ENCODE data around the gene CLK2. TPM values are rescaled to one million over a fixed set of nuclear protein-coding genes. Genes with fewer than 3 reads are reported as not detected.

CLK2 gene
- total and polyA plus RNA-seq, 9 of the 15 experiments (the other 6 are each of a cell fraction or from before 2014, with no cell fraction given), result 13.5 to 81.4 (median 39.6) TPM

DNA sequence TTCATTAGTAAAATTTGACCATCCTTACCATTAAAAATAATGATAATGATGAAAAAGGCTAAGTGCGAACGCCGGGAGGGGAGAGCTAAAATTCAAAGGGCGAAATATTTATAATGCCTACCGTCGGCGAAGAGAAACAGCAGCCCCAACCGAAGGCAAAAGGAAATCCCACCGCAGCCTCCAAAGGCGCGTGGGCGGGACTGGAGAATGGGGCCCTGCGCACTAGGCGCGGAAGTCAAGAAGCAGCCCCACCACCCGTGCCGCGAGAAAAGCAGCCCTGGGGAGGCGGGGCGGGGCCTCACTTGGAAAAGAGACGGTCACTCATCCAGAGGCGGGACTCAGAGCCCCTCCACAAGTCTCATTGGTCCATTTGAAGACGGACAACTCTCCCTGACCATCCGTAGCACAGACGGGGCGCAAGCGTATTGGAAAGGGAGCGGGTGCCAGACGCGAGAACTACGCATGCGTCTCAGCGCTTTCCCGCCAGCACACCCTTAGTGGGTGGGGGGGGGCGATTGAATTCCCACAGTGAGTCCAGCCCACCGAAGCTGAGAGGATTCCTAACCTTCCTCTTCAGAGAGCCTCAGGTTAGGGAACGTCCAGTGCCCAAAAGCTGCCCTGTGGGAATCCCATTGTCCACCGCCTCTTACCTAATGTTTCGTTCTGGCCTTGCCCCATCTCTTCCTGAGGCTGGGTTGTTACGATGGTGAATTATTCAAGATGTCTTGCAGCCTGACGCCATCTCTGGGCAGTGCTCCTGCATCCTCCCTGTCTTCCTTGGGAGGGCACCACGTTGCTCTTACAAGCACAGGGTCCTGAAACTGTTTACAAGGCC lies 45.8 kb downstream of the CLK2 start (continued):
- TF ChIP-seq, protein P1, sequence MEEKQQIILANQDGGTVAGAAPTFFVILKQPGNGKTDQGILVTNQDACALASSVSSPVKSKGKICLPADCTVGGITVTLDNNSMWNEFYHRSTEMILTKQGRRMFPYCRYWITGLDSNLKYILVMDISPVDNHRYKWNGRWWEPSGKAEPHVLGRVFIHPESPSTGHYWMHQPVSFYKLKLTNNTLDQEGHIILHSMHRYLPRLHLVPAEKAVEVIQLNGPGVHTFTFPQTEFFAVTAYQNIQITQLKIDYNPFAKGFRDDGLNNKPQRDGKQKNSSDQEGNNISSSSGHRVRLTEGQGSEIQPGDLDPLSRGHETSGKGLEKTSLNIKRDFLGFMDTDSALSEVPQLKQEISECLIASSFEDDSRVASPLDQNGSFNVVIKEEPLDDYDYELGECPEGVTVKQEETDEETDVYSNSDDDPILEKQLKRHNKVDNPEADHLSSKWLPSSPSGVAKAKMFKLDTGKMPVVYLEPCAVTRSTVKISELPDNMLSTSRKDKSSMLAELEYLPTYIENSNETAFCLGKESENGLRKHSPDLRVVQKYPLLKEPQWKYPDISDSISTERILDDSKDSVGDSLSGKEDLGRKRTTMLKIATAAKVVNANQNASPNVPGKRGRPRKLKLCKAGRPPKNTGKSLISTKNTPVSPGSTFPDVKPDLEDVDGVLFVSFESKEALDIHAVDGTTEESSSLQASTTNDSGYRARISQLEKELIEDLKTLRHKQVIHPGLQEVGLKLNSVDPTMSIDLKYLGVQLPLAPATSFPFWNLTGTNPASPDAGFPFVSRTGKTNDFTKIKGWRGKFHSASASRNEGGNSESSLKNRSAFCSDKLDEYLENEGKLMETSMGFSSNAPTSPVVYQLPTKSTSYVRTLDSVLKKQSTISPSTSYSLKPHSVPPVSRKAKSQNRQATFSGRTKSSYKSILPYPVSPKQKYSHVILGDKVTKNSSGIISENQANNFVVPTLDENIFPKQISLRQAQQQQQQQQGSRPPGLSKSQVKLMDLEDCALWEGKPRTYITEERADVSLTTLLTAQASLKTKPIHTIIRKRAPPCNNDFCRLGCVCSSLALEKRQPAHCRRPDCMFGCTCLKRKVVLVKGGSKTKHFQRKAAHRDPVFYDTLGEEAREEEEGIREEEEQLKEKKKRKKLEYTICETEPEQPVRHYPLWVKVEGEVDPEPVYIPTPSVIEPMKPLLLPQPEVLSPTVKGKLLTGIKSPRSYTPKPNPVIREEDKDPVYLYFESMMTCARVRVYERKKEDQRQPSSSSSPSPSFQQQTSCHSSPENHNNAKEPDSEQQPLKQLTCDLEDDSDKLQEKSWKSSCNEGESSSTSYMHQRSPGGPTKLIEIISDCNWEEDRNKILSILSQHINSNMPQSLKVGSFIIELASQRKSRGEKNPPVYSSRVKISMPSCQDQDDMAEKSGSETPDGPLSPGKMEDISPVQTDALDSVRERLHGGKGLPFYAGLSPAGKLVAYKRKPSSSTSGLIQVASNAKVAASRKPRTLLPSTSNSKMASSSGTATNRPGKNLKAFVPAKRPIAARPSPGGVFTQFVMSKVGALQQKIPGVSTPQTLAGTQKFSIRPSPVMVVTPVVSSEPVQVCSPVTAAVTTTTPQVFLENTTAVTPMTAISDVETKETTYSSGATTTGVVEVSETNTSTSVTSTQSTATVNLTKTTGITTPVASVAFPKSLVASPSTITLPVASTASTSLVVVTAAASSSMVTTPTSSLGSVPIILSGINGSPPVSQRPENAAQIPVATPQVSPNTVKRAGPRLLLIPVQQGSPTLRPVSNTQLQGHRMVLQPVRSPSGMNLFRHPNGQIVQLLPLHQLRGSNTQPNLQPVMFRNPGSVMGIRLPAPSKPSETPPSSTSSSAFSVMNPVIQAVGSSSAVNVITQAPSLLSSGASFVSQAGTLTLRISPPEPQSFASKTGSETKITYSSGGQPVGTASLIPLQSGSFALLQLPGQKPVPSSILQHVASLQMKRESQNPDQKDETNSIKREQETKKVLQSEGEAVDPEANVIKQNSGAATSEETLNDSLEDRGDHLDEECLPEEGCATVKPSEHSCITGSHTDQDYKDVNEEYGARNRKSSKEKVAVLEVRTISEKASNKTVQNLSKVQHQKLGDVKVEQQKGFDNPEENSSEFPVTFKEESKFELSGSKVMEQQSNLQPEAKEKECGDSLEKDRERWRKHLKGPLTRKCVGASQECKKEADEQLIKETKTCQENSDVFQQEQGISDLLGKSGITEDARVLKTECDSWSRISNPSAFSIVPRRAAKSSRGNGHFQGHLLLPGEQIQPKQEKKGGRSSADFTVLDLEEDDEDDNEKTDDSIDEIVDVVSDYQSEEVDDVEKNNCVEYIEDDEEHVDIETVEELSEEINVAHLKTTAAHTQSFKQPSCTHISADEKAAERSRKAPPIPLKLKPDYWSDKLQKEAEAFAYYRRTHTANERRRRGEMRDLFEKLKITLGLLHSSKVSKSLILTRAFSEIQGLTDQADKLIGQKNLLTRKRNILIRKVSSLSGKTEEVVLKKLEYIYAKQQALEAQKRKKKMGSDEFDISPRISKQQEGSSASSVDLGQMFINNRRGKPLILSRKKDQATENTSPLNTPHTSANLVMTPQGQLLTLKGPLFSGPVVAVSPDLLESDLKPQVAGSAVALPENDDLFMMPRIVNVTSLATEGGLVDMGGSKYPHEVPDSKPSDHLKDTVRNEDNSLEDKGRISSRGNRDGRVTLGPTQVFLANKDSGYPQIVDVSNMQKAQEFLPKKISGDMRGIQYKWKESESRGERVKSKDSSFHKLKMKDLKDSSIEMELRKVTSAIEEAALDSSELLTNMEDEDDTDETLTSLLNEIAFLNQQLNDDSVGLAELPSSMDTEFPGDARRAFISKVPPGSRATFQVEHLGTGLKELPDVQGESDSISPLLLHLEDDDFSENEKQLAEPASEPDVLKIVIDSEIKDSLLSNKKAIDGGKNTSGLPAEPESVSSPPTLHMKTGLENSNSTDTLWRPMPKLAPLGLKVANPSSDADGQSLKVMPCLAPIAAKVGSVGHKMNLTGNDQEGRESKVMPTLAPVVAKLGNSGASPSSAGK (IDR thresholded peaks at IDR 0.05), result peak; percentile 37
- TF ChIP-seq MEIS2 (IDR thresholded peaks at IDR 0.05; ENCODE audit: partially characterized antibody), result peak; percentile 92
- TF ChIP-seq, protein P2, sequence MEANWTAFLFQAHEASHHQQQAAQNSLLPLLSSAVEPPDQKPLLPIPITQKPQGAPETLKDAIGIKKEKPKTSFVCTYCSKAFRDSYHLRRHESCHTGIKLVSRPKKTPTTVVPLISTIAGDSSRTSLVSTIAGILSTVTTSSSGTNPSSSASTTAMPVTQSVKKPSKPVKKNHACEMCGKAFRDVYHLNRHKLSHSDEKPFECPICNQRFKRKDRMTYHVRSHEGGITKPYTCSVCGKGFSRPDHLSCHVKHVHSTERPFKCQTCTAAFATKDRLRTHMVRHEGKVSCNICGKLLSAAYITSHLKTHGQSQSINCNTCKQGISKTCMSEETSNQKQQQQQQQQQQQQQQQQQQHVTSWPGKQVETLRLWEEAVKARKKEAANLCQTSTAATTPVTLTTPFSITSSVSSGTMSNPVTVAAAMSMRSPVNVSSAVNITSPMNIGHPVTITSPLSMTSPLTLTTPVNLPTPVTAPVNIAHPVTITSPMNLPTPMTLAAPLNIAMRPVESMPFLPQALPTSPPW (CRISPR knock-in tag; IDR thresholded peaks at IDR 0.05), result peak; percentile 86
- no peak for TF ChIP-seq CBX5 (IDR thresholded peaks at IDR 0.05; ENCODE audit: borderline replicate concordance, low read depth)
- TF ChIP-seq SMARCA5 (IDR thresholded peaks at IDR 0.05), result no peak
- peak; percentile 6 to 16; a peak in 1 of 4 replicates for TF ChIP-seq FOXK2 (conservative IDR thresholded peaks at IDR 0.05 in 1 of 2, IDR thresholded peaks at IDR 0.05 in 1 of 2; ENCODE audit: low read depth in 2 of 2)
- TF ChIP-seq, protein P3, sequence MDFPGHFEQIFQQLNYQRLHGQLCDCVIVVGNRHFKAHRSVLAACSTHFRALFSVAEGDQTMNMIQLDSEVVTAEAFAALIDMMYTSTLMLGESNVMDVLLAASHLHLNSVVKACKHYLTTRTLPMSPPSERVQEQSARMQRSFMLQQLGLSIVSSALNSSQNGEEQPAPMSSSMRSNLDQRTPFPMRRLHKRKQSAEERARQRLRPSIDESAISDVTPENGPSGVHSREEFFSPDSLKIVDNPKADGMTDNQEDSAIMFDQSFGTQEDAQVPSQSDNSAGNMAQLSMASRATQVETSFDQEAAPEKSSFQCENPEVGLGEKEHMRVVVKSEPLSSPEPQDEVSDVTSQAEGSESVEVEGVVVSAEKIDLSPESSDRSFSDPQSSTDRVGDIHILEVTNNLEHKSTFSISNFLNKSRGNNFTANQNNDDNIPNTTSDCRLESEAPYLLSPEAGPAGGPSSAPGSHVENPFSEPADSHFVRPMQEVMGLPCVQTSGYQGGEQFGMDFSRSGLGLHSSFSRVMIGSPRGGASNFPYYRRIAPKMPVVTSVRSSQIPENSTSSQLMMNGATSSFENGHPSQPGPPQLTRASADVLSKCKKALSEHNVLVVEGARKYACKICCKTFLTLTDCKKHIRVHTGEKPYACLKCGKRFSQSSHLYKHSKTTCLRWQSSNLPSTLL (IDR thresholded peaks at IDR 0.05), result no peak
- no peak for TF ChIP-seq IFI16 (CRISPR knock-in tag; IDR thresholded peaks at IDR 0.05)
- TF ChIP-seq, protein P4, sequence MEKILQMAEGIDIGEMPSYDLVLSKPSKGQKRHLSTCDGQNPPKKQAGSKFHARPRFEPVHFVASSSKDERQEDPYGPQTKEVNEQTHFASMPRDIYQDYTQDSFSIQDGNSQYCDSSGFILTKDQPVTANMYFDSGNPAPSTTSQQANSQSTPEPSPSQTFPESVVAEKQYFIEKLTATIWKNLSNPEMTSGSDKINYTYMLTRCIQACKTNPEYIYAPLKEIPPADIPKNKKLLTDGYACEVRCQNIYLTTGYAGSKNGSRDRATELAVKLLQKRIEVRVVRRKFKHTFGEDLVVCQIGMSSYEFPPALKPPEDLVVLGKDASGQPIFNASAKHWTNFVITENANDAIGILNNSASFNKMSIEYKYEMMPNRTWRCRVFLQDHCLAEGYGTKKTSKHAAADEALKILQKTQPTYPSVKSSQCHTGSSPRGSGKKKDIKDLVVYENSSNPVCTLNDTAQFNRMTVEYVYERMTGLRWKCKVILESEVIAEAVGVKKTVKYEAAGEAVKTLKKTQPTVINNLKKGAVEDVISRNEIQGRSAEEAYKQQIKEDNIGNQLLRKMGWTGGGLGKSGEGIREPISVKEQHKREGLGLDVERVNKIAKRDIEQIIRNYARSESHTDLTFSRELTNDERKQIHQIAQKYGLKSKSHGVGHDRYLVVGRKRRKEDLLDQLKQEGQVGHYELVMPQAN (IDR thresholded peaks at IDR 0.05; ENCODE audit: borderline replicate concordance), result 0 out of 2 replicates have a peak, but pooled peaks have one; percentile 0
